Pancreas (tissue), 10 donors: ENCODE results near the gene SMYD3. TPM values are rescaled to one million over a fixed set of nuclear protein-coding genes. Genes with fewer than 3 reads are reported as not detected.

Source experiments
- ATAC-seq, 4 donors: fragments of 200-7000 bp; cut with Tn5 transposase; one replicate each; pipeline versions ENCODE4 v1.8.0 to v1.9.1; 2020; ENCODE audit warnings: mild to moderate bottlenecking in 4 of 4, moderate library complexity in 4 of 4
- DNase-seq, 6 donors: peaks; one replicate each; pipeline ENCODE4 v3.0.0-alpha.2; 2020
- FAIRE-seq: peaks from 2 replicates; lab custom pipeline; 2012; peaks lifted over from hg19 to GRCh38; lab: Jason Lieb, UNC
- H3K27ac ChIP-seq, 4 donors: fragments of 200-600 bp; sonication (generic); 1 replicate in 3 of 4; 2 replicates in 1 of 4; pipeline versions ENCODE4 v1.5.0 to v1.8.0; 2020
- H3K27me3 ChIP-seq, 4 donors: fragments of 200-600 bp; one replicate each; pipeline ENCODE4 v1.8.0; 2021
- H3K36me3 ChIP-seq, 3 donors: fragments of 200-600 bp; sonication (generic) in 1 of 3; one replicate each; pipeline versions ENCODE4 v1.5.0 to v1.8.0; 2020 to 2021
- H3K4me1 ChIP-seq, 3 donors: fragments of 200-600 bp; one replicate each; pipeline ENCODE4 v1.8.0; 2021
- H3K4me3 ChIP-seq, 4 donors: fragments of 200-600 bp; sonication (generic) in 2 of 4; one replicate each; pipeline versions ENCODE4 v1.5.0 to v1.8.0; 2020 to 2021
- H3K9me3 ChIP-seq, 4 donors: fragments of 200-600 bp; one replicate each; pipeline ENCODE4 v1.8.0; 2021
- CTCF ChIP-seq, 4 donors: fragments of 200-600 bp; sonication (generic) in 3 of 4; IDR thresholded peaks; one replicate each; pipeline versions ENCODE4 v1.5.0 to v1.8.0; 2021; ENCODE audit warnings: antibody characterized with exemption in 4 of 4
- WGBS, 2 donors: extraction: QIAGEN DNeasy Blood & Tissue Kit; methylation state at CpG; one replicate each; pipeline ENCODE4 v1.1.7; 2013; 5-methylcytosine and 5-hydroxymethylcytosine counted together
- intact Hi-C, 3 donors: fragments of 100-400 bp; cut with DNase I; formaldehyde crosslinking; loops; one replicate each; pipeline versions ENCODE4 v1.11.1 to v1.14.2; 2022
- polyA plus RNA-seq, 2 donors: library from polyadenylated mRNA; stranded (reverse); fragments of 200-250 nt; gene quantifications; one replicate each; pipeline ENCODE4 v1.2.3, GENCODE V29; 2013
- total RNA-seq, 6 donors: library from RNA; stranded (reverse); fragmentation: NEBNext Ultra II Directional in 4 of 6; extraction: Animal tissue kit (Norgen Biotek cat#: 25700) in 4 of 6; gene quantifications; one replicate each; pipeline versions ENCODE4 v1.2.1 to v1.2.4, GENCODE V29; 2021 to 2023
- donor health status: healthy with polysubstance abuse.
- donor health status: DM: no; HTN: no; CAD: no; lungs with moderate emphysema.
- donor health status: DM: no; HTN: no; CAD: no.
- donor health status: control.
- donor health status: control.
- donor health status: Bipolar disorder and iron deficiency.
- donor health status: DM: yes; HTN: yes; CAD: no.
- donor health status: DM: no; HTN: no; CAD: no.
- donor health status: DM: no; HTN: no; CAD: no.
- donor health status: DM: yes; HTN: yes; CAD: no.

The SMYD3 gene
- total and polyA plus RNA-seq, 8 donors, result 4.6 to 10.5 (median 6.7) TPM

DNA sequence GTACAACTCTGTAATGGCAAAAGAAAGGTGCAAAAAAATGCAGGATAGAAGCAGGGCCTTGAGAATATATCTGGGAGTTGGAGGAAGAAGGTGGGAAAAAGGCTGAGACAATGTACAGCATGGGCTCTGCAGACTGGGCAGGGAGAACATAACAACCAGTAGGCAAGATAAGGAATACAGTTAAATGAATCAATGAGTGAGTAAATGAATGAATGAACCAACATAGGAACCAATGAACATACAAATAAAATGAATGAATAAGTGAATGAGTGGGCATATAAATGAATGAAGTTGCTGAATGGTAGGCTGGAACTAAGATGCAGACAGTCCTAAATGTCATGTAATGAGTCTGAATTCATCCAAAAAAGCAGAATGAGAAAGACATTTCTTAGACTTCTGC is 370.6 kb downstream of the SMYD3 start:
- intact Hi-C loops, result no loop called here
- Histone ChIP-seq H3K36me3 (no peaks in the 10 kb centered on the region), H3K27me3 (no peaks in the 10 kb centered on the region), H3K9me3 (no peaks in the 10 kb centered on the region), H3K4me1 (no peaks in the 10 kb centered on the region), H3K4me3 (no peak overlapping the region), H3K27ac (no peak overlapping the region)
- DNase-seq (no peak), FAIRE-seq (no peak), ATAC-seq (no peak)
- TF ChIP-seq CTCF (IDR thresholded peaks at IDR 0.05), result no peak

GRCh38 chr1:246134789-246135188 is 372.3 kb downstream of the SMYD3 start:
- FAIRE-seq (no peak), ATAC-seq (no peak), DNase-seq (no peak)
- Histone ChIP-seq H3K27me3 (no peaks in the 10 kb centered on the region), H3K27ac (no peak overlapping the region), H3K4me3 (no peak overlapping the region), H3K9me3 (no peaks in the 10 kb centered on the region), H3K4me1 (no peaks in the 10 kb centered on the region), H3K36me3 (no peaks in the 10 kb centered on the region)
- 92 to 96% methylated on average over 1 of the region's 1 CpG for WGBS, 2 donors
- intact Hi-C loops, result no loop called here
- TF ChIP-seq CTCF (IDR thresholded peaks at IDR 0.05), result no peak

- 56 to 81% methylated on average over 1 of the region's 1 CpG for WGBS, 2 donors
- H3K4me1 ChIP-seq, result no peaks in the 10 kb centered on the region
- H3K9me3 ChIP-seq, result no peaks in the 10 kb centered on the region
- no peak for FAIRE-seq
- H3K4me3 ChIP-seq, result no peak overlapping the region
- no peaks in the 10 kb centered on the region for H3K27me3 ChIP-seq
- no peak for ATAC-seq
- intact Hi-C loops, result no loop called here
- no peaks in the 10 kb centered on the region for H3K36me3 ChIP-seq
- no peak overlapping the region for H3K27ac ChIP-seq
- TF ChIP-seq CTCF (IDR thresholded peaks at IDR 0.05), result no peak
- no peak for DNase-seq
Observed at GRCh38 chr1:246131095-246131494, 376.0 kb downstream of the SMYD3 start.

DNA sequence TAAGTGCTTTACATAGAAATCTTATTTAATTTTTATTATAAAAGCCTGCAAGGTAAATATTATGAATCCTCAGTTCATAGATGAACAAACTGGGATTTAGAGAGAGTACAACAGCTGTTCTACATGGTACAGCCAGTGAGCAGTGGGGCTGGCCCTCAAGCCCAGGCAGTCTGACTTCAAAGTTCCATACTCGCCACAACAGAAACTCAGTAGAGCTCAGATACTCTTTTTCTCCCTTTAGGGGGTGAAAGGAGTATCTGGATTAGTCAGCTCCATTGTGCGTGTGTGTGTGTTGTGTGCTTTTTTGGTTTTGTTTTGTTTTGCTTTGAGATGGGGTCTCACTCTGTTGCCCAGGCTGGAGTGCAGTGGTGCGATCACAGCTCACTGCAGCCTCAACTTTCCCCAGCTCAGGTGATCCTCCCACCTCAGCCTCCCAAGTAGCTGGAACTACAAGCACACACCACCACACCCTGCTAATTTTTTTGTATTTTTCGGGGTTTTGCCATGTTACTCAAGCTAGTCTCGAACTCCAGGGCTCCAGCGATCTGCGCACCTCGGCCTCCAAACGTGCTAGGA is 378.5 kb downstream of the SMYD3 start:
- FAIRE-seq, result no peak
- H3K27me3 ChIP-seq, result no peaks in the 10 kb centered on the region
- intact Hi-C loops, result no loop called here
- WGBS, 2 donors, result 95 to 98% methylated on average over 9 of the region's 9 CpGs
- H3K36me3 ChIP-seq, result no peaks in the 10 kb centered on the region
- no peak for ATAC-seq
- no peak overlapping the region for H3K4me3 ChIP-seq
- no peaks in the 10 kb centered on the region for H3K9me3 ChIP-seq
- DNase-seq, result no peak
- no peak for TF ChIP-seq CTCF (IDR thresholded peaks at IDR 0.05)
- no peak overlapping the region for H3K27ac ChIP-seq
- H3K4me1 ChIP-seq, result no peaks in the 10 kb centered on the region

GRCh38 chr1:246126580-246126979 is 380.5 kb downstream of the SMYD3 start:
- FAIRE-seq, result no peak
- no peak for ATAC-seq
- H3K27me3 ChIP-seq, result no peaks in the 10 kb centered on the region

More at GRCh38 chr1:246126580-246126979, 380.5 kb downstream of the SMYD3 start:
- DNase-seq, result no peak
- Histone ChIP-seq H3K4me1 (no peaks in the 10 kb centered on the region), H3K4me3 (no peak overlapping the region), H3K27ac (no peak overlapping the region), H3K9me3 (no peaks in the 10 kb centered on the region), H3K36me3 (no peaks in the 10 kb centered on the region)
- intact Hi-C loops, result no loop called here
- no peak for TF ChIP-seq CTCF (IDR thresholded peaks at IDR 0.05)
